ENCODE results near the gene ATP10B. TPM values are rescaled to one million over a fixed set of nuclear protein-coding genes. Genes with fewer than 3 reads are reported as not detected.

ATP10B gene
- total and polyA plus RNA-seq, 10 of the 15 experiments (the other 5 are each of a cell fraction or from before 2014, with no cell fraction given), result not detected

- Histone ChIP-seq H3K4me1 (ENCODE audit: control insufficient read depth, insufficient read depth, low read length) (no peaks in the 10 kb centered on the region), H3K4me2 (ENCODE audit: control insufficient read depth, insufficient read depth) (no peak overlapping the region), H4K20me1 (ENCODE audit: control insufficient read depth, insufficient read depth) (no peaks in the 10 kb centered on the region), H3K9me3 (replicated peaks; ENCODE audit: control insufficient read depth, insufficient read depth, low read length) (no peaks in the 10 kb centered on the region; the same call in 2 of the 3 replicates), H2AFZ (ENCODE audit: control insufficient read depth, low read depth, low read length) (no peak overlapping the region), H3K4me3 (no peak overlapping the region), H3K9ac (ENCODE audit: control insufficient read depth, insufficient read depth, low read length) (no peak overlapping the region), H3K36me3 (ENCODE audit: control insufficient read depth in 2 of 2, insufficient read depth in 2 of 2, low read length in 1 of 2) (no peaks in the 10 kb centered on the region), H3K27ac (ENCODE audit: control insufficient read depth, insufficient read depth) (no peak overlapping the region), H3K79me2 (ENCODE audit: control insufficient read depth, insufficient read depth, low read length) (no peaks in the 10 kb centered on the region), H3K27me3 (replicated peaks in 1 of 2; ENCODE audit: control insufficient read depth in 2 of 2, insufficient read depth in 2 of 2, low read length in 1 of 2) (no peaks in the 10 kb centered on the region)
- ChIA-PET RAD21 (ENCODE audit: unreplicated experiment) (no interaction called here), SMC1A (ENCODE audit: uncharacterized antibody, unreplicated experiment) (no interaction called here), POLR2A (interaction anchor here (0.5 kb wide), 1 partner anchor 260 kb away, joined by 4 read pairs; no protein-coding TSS in a partner anchor), CTCF (interaction anchor here (0.7 kb wide), 1 partner anchor 235 kb away, joined by 3 read pairs; no protein-coding TSS in a partner anchor)
- DNase-seq (ENCODE audit: low read depth, low spot score) (no peak), FAIRE-seq (no peak), ATAC-seq (no peak)
- 80% methylated on average over 3 of the region's 3 CpGs for WGBS (ENCODE audit: insufficient coverage, insufficient replicate concordance, low lambda C conversion rate, missing lambda C conversion rate)
- intact Hi-C loops (cut with micrococcal nuclease; ENCODE audit: unreplicated experiment), result no loop called here
- in situ Hi-C loops (cut with MboI), result no loop called here
- no TSS peak for BruUV-seq (replicated peaks)
- TF ChIP-seq CHD2 (IDR thresholded peaks at IDR 0.05; ENCODE audit: borderline replicate concordance, low read depth, low read length) (no peak), SREBF2 (IDR thresholded peaks at IDR 0.05; ENCODE audit: low read length) (no peak), WRNIP1 (IDR thresholded peaks at IDR 0.05; ENCODE audit: borderline replicate concordance, low read depth, low read length) (no peak), TCF12 (IDR thresholded peaks at IDR 0.05; ENCODE audit: low read depth, low read length) (no peak)
Observed at GRCh38 chr5:160614136-160614535, 237.9 kb downstream of the ATP10B start.

DNA sequence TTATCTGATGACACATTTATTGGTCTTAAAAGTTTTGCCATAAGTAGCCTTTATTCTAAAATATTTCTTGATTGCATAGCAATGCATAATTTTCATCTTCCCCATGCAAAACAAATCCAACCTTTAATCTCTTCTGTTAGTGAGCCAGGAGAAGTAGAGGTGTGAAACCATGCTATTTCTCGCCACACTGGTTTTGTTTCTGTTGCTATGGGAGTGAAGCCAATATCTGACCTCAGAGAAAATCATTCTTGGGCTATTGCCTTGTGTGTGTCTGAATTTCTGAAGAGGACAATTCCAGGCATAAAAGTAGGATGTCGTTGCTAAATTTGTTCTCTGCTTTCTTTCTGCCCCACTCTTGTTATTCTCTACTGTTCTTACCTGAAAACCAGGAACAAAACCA is 246.7 kb downstream of the ATP10B start:
- Histone ChIP-seq H2AFZ (ENCODE audit: control insufficient read depth, low read depth, low read length) (no peak overlapping the region), H3K4me2 (ENCODE audit: control insufficient read depth, insufficient read depth) (no peak overlapping the region), H3K79me2 (ENCODE audit: control insufficient read depth, insufficient read depth, low read length) (no peaks in the 10 kb centered on the region), H3K4me3 (no peak overlapping the region), H3K9me3 (replicated peaks; ENCODE audit: control insufficient read depth, insufficient read depth, low read length) (no peaks in the 10 kb centered on the region; the same call in 2 of the 3 replicates), H4K20me1 (ENCODE audit: control insufficient read depth, insufficient read depth) (no peaks in the 10 kb centered on the region), H3K36me3 (ENCODE audit: control insufficient read depth in 2 of 2, insufficient read depth in 2 of 2, low read length in 1 of 2) (no peaks in the 10 kb centered on the region), H3K9ac (ENCODE audit: control insufficient read depth, insufficient read depth, low read length) (no peak overlapping the region), H3K4me1 (ENCODE audit: control insufficient read depth, insufficient read depth, low read length) (no peaks in the 10 kb centered on the region), H3K27ac (ENCODE audit: control insufficient read depth, insufficient read depth) (no peak overlapping the region), H3K27me3 (replicated peaks in 1 of 2; ENCODE audit: control insufficient read depth in 2 of 2, insufficient read depth in 2 of 2, low read length in 1 of 2) (no peaks in the 10 kb centered on the region)
- CTCF ChIA-PET, result no interaction called here
- no peak for FAIRE-seq
- no peak for DNase-seq (ENCODE audit: low read depth, low spot score)
- in situ Hi-C loops (cut with MboI), result no loop called here
- ATAC-seq, result peak; percentile 54
- POLR2A ChIA-PET, result no interaction called here
- intact Hi-C loops (cut with micrococcal nuclease; ENCODE audit: unreplicated experiment), result no loop called here
- BruUV-seq (replicated peaks), result no TSS peak
- WGBS (ENCODE audit: insufficient coverage, insufficient replicate concordance, low lambda C conversion rate, missing lambda C conversion rate), result 23% methylated on average over 2 of the region's 2 CpGs
- SMC1A ChIA-PET (ENCODE audit: uncharacterized antibody, unreplicated experiment), result no interaction called here
- RAD21 ChIA-PET (ENCODE audit: unreplicated experiment), result no interaction called here
- TF ChIP-seq NRF1 (conservative IDR thresholded peaks at IDR 0.05; ENCODE audit: low read depth, low read length) (no peak), ESRRA (IDR thresholded peaks at IDR 0.05; ENCODE audit: low read length) (no peak), ZBTB40 (IDR thresholded peaks at IDR 0.05; ENCODE audit: borderline replicate concordance) (no peak), SREBF2 (IDR thresholded peaks at IDR 0.05; ENCODE audit: low read length) (no peak), PML (IDR thresholded peaks at IDR 0.05; ENCODE audit: low read length) (no peak), MYC (IDR thresholded peaks at IDR 0.05; ENCODE audit: insufficient read depth, insufficient read length, insufficient replicate concordance, low read length, severe bottlenecking) (no peak), PAX8 (IDR thresholded peaks at IDR 0.05) (no peak), MTA3 (IDR thresholded peaks at IDR 0.05; ENCODE audit: borderline replicate concordance, low read length) (no peak), ZNF24 (IDR thresholded peaks at IDR 0.05) (no peak)
- TF ChIP-seq, protein P1, sequence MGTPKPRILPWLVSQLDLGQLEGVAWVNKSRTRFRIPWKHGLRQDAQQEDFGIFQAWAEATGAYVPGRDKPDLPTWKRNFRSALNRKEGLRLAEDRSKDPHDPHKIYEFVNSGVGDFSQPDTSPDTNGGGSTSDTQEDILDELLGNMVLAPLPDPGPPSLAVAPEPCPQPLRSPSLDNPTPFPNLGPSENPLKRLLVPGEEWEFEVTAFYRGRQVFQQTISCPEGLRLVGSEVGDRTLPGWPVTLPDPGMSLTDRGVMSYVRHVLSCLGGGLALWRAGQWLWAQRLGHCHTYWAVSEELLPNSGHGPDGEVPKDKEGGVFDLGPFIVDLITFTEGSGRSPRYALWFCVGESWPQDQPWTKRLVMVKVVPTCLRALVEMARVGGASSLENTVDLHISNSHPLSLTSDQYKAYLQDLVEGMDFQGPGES (IDR thresholded peaks at IDR 0.05), result no peak

All from GM12878 (cell line).